ENCODE results near the gene KRT35. TPM values are rescaled to one million over a fixed set of nuclear protein-coding genes. Genes with fewer than 3 reads are reported as not detected.

Gene KRT35
- total RNA-seq, 1 donor from 2014 or later, result not detected

- DNase-seq (ENCODE audit: low spot score in 2 of 2, unreplicated experiment in 2 of 2), result no peak
- TF ChIP-seq CTCF (IDR thresholded peaks at IDR 0.05; ENCODE audit: unreplicated experiment), result no peak
- Mint-ChIP-seq H3K27ac (no peak overlapping the region), H3K36me3 (no peaks in the 10 kb centered on the region), H3K27me3 (ENCODE audit: low read depth) (no peaks in the 10 kb centered on the region), H3K9me3 (no peaks in the 10 kb centered on the region), H3K4me1 (peaks cover 11% of the 10 kb centered on the region), H3K4me3 (no peak overlapping the region)
These were observed 3.3 kb upstream of the KRT35 start for GRCh38 chr17:41483991-41484826.

- no peak overlapping the region for H3K4me3 Mint-ChIP-seq
- H3K27me3 Mint-ChIP-seq (ENCODE audit: low read depth), result no peaks in the 10 kb centered on the region
- no peak for DNase-seq (ENCODE audit: low spot score in 2 of 2, unreplicated experiment in 2 of 2)
- no peak for TF ChIP-seq CTCF (IDR thresholded peaks at IDR 0.05; ENCODE audit: unreplicated experiment)
- no peak overlapping the region for H3K27ac Mint-ChIP-seq
- peaks cover 11% of the 10 kb centered on the region for H3K4me1 Mint-ChIP-seq
- H3K9me3 Mint-ChIP-seq, result no peaks in the 10 kb centered on the region
- no peaks in the 10 kb centered on the region for H3K36me3 Mint-ChIP-seq
These were observed 2.6 kb upstream of the KRT35 start for GRCh38 chr17:41483531-41483930.

- no peaks in the 10 kb centered on the region for H3K36me3 Mint-ChIP-seq
- no peak overlapping the region for H3K4me3 Mint-ChIP-seq
- H3K27ac Mint-ChIP-seq, result no peak overlapping the region
- no peaks in the 10 kb centered on the region for H3K9me3 Mint-ChIP-seq
- DNase-seq (ENCODE audit: low spot score in 2 of 2, unreplicated experiment in 2 of 2), result no peak
- no peak for TF ChIP-seq CTCF (IDR thresholded peaks at IDR 0.05; ENCODE audit: unreplicated experiment)
- H3K27me3 Mint-ChIP-seq (ENCODE audit: low read depth), result no peaks in the 10 kb centered on the region
- peaks cover 11% of the 10 kb centered on the region for H3K4me1 Mint-ChIP-seq
These were observed 370 bp downstream of the KRT35 start for GRCh38 chr17:41480581-41480980.

GRCh38 chr17:41480136-41480535 lies 815 bp downstream of the KRT35 start:
- no peak for TF ChIP-seq CTCF (IDR thresholded peaks at IDR 0.05; ENCODE audit: unreplicated experiment)
- no peak for DNase-seq (ENCODE audit: low spot score in 2 of 2, unreplicated experiment in 2 of 2)
- Mint-ChIP-seq H3K9me3 (no peaks in the 10 kb centered on the region), H3K36me3 (no peaks in the 10 kb centered on the region), H3K27ac (no peak overlapping the region), H3K4me3 (no peak overlapping the region), H3K4me1 (peaks cover 11% of the 10 kb centered on the region), H3K27me3 (ENCODE audit: low read depth) (no peaks in the 10 kb centered on the region)

GRCh38 chr17:41478237-41478636 lies 2.7 kb downstream of the KRT35 start:
- no peak for TF ChIP-seq CTCF (IDR thresholded peaks at IDR 0.05; ENCODE audit: unreplicated experiment)
- no peaks in the 10 kb centered on the region for H3K36me3 Mint-ChIP-seq
- H3K27ac Mint-ChIP-seq, result no peak overlapping the region
- no peak for DNase-seq (ENCODE audit: low spot score in 2 of 2, unreplicated experiment in 2 of 2)
- no peaks in the 10 kb centered on the region for H3K27me3 Mint-ChIP-seq (ENCODE audit: low read depth)
- H3K9me3 Mint-ChIP-seq, result peaks cover 7% of the 10 kb centered on the region
- H3K4me1 Mint-ChIP-seq, result peaks cover under 1% of the 10 kb centered on the region
- no peak overlapping the region for H3K4me3 Mint-ChIP-seq
